NCI-H2196 treated with DMSO at 0.1 percent for 48 hours (cell line): Measurements from ENCODE around the gene NFIA.
A peak's percentile ranks its signal among the peaks of the same experiment; 100 is the strongest.

Experiments
- DNase-seq: peaks from one replicate; lab custom pipeline; 2025; ENCODE audit not compliant: unreplicated experiment; lab: John Stamatoyannopoulos, UW

The NFIA gene

DNA sequence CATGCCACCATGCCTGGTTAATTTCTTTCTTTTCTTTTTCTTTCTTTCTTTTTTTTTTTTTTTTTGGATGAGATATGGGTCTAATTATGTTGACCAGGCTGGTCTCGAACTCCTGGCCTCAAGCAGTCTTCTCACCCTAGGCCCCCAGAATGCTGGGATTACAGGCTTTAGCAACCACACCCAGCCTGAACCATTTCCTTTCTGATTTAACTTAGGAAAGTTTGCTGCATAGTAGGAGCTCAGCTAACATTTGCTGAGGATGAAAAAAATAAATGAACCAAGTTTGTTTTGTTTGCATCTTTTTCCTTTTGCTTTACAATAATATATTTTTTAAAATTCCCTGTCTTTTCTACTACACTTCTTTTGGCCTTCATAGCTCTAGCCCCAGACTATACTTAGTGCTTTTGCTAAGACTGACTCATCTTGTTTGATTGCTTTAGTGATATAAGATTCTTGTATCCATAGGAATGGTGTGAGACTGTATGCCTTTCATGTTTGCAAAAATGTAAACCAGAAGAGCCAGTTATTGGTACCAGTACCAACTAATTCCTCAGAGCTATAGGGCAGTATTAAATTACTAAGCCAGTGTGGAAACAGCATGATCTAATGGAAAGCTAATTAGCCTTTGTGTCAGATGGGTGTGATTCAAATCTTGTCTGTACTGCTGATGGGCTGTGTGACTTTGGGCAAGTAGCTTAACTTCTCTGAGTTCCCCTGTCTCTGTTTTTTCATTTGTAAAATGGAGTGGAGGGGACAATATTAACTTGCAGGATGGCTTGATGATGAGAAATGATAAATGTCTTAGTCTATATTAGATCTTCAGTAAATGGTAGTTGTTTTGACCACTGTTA, 66.9 kb downstream of the NFIA start:
- no peak for DNase-seq

DNA sequence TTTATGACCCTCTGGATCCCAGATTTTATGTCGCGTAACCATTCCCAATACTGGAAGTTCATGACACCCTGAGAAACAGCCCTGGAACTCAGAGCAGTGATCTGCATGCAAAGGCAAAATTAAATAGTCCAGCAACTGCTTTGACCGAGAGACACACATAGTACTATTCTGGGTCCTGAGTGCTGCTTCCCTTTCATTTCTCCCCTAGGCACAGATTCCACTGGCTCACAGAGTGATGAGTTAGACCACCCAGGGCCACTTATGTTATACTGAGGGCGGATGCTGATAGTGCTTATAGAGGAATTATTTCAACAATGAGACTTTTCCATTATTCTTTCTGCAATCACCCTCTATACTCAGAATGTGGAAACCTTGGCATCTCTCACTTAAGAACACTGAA, 69.2 kb downstream of the NFIA start:
- DNase-seq = no peak

- no peak for DNase-seq
These were observed 69.7 kb downstream of the NFIA start for GRCh38 chr1:61152066-61152465.

DNA sequence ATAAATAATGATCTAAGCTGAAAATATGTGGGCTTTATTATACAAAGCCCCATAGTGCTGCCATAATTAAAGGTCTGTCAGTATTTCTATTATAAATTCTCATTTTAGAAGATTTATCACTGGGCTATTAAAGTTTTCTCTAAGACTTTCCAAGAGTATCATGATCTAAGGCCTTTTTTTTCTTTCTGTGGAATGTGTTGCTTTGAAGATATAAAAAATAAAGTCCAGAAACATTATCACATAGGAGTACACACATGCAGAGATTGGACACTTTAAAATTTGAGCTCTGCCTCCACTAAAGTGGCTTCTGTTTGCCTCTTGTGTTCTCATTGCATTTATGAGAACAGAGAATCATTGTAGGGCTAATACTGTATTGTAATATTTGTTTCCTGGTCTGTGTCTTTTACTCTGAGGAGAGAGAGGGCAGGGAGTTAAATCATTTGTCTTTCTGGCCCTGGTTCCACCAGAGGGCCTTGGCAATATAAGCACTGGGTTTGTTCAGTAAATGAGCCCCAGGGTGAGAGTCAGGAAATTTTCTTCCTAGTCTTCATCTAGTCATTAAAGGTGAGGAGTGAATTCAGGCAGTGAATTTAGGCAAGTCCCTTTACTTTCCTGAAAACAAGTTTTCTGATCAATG, 70.2 kb downstream of the NFIA start:
- DNase-seq = peak; percentile 29

DNA sequence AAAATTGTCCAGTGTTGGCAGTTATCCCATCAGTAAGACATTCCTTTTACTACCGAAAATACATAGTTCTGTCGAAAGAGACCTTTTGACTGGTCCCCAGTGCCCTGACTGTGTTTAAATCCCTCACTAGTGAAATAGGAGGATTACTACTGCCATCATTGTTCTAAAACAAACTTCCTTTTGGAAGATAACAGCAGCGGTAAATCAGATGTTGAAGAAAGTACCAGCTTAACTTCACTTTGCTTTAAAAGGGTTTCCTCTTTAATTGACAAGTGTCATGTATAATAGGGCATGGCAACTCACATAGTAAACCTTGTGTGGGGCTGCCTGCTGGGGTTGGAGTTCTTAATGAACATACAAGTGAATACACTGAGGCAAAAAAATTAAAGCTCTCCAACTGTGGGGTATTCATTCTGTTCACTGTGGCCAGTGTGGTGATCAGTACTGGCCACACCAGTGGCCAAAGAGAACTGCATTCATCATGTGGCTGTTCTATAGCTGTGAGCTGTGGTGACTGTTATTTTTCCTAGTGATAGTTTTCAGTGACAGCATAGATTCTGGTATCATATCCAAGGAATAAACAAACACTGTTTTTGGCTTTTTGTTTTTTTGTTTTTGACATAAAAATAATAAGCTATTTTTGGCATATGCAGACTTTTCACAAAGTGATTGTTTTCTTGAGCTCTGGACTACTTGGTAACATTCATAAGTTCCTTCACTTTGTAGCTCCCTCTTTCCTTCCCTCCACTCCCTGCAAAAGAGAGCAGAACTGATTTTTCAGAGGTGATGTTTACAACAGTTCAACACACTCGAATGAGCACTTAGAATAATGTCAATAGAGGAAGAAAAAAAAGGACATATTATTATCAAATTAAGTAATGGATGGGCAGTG, 74.5 kb downstream of the NFIA start:
- no peak for DNase-seq

- no peak for DNase-seq
These were observed 75.2 kb downstream of the NFIA start for GRCh38 chr1:61157468-61157987.

DNA sequence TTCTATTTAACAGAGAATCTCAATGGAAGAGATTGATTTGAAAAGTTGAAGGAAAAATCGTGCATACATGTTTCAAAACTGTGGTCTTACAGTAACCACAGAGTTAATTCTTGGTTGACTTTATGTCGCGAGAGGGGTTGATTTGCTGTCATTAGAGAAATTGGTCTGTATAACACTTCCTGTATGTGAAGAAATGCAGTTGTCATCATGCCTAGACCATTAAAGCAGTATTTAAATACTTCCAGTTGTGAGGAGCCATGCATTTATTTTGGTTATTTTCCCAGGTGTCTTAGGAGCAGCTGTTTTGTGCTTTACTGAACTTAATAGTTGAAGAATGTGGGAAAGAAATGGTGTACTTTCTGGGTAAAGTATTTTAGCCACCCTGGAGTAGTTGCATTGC, 76.2 kb downstream of the NFIA start:
- DNase-seq = no peak

GRCh38 chr1:61160526-61160925, 78.2 kb downstream of the NFIA start:
- DNase-seq = no peak

- no peak for DNase-seq
These were observed 80.3 kb downstream of the NFIA start for GRCh38 chr1:61162520-61163258.

DNA sequence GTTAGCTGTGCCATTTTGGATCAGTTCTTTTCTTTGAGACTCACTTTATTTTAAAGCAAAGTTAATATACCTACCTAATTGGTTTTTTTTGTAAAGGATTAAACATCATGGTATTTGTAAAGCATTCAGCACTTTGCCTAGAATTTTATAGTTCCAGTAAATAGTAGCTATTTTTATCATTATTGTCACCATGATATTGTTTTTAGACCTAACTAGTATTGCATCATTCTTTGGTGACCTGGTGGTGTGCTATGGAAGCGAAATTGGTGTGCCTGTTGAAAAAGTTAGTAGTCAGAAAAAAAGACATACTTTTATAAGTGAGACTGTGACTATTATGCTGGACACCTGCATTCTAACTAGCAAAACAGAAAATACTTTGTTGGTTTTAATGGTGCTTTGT, 81.0 kb downstream of the NFIA start:
- no peak for DNase-seq

DNA sequence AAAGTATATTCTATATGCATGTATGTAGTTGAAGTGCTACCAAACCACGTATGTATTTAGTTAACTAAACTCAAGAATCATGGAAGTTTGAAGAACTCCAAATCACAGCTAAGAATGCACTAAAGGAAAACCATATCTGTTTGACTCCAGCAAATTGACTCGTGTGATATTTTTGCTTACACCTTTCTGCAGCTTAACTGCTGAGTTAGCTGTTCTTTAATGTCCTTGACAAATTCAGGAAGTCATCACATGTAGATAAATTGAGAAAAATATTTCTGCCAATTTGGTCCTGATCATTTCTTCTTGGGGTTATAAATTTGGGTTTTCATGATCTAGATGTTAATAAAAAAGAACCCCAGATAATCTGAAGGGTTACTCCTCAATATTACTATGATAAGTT, 83.0 kb downstream of the NFIA start:
- no peak for DNase-seq

DNA sequence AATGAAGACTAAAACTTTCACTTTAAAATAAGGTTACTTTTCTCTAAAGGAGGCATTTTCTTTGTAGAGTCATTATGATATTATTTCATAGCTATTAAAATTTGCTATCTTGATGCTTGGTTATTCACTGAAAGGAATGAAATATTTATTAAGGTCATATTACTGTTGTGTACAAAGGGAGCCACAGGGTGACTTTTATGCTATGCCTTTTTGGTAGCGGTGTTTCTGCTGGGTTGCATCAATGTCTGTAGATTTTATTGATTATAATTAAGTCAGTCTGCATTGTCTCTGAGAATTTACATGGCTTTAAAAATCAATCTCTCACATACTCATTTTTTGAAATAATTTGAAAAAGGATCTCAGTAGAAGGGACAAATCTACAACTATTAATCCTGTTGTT, 84.9 kb downstream of the NFIA start:
- no peak for DNase-seq

- DNase-seq = no peak
These were observed 86.7 kb downstream of the NFIA start for GRCh38 chr1:61169045-61169444.

- no peak for DNase-seq
These were observed 87.3 kb downstream of the NFIA start for GRCh38 chr1:61169634-61170033.

DNA sequence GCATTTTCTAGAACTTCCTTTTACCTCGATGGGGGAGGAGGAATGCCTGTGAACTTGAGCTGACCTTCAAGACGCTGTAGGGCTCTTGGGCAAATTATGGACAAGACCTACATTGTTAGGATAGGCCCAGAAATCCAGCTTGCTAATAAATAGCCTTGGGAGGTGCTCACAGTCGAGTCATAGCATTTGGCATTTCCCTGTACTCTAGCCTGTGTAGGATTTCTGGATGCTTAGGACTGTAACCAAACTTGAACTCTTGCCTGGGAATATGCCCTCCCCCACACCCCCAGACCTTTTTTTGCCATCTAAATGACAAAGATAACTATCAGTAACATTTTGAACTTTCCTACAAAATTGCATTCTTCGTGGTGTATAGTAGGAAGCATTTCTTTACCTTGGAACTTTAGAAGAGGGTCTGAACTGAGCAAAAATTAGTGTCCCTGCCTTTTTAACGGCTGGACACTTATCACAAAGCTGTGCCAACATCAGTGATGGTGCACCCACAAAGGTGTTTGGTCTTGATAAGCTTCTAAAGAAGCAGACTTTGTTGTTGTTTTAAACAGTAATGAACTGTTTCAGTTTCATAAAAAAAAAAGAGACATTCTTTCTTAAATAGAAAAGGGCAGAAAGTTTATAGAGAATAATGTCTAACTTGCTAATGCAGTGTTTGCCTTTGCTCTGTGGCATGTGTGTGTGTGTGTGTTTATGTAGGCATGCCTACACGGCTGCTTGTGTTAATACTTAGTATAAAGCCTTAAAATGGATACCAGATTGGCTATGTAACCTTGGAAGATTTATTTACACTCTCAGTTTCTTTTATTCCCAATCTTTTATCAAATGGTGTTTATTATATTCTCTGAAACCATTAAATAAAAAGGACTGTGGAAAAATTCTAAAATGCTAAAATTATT, 88.2 kb downstream of the NFIA start:
- DNase-seq = no peak

DNA sequence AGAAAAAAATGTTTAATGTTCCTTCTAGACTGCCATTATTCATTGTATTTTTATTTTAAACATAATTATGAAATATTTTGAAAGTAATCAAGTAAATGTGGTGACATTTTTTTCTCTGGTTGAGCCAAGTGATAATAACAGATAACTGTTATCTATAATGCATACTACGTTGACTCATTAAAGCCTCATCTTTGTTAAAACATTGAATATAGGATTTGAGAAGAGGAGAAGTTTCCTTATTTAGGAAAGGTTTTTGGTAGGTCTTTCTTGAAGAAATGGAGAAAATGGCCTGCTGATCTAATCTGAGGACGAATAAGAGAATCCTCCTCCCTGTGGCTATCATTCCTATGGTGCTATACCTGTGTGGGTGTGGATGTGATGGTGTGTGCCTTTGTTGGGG, 89.0 kb downstream of the NFIA start:
- DNase-seq = no peak

GRCh38 chr1:61171974-61172373, 89.6 kb downstream of the NFIA start:
- no peak for DNase-seq

- DNase-seq = no peak
These were observed 90.8 kb downstream of the NFIA start for GRCh38 chr1:61173118-61173517.

DNA sequence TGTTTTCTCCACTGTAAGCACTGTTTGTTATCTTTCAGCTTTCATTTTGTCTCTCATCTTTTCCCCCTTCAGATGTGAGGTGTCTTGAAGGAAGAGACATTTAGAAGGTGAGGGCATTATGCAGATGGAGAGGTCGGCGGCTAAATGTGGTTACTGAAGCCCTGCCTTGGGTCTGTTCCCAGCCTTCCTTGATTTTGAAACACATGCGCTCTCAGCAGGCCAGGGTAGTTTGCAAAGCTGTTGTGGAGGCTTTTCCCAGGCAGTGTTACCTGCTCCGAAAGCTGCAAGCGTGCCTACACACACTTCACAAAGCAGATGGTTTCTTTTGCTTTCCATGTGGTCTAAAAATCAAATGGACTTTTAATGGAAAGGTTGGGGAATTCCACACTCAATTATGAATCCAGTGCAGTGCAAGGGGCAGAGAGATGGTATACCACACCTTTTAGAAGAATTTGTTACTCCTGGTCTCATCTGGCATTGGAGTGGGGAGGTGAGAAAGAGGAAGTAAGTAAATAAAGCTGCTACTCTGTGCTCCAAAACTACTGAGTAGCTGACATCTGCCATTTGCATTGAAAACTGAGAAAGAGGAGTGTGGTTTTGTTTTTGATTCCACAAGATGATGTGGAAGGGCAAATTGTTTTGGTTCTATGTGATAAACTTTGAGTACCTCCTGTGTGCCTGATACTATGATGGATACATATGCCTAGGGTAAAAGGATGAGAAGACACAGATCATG, 91.9 kb downstream of the NFIA start:
- no peak for DNase-seq
